Pancreas (tissue), 10 donors: ENCODE results near the gene SPHK2. TPM values are rescaled to one million over a fixed set of nuclear protein-coding genes. Genes with fewer than 3 reads are reported as not detected.

ENCODE experiments used
- ATAC-seq, 4 donors: fragments of 200-7000 bp; cut with Tn5 transposase; one replicate each; pipeline versions ENCODE4 v1.8.0 to v1.9.1; 2020; ENCODE audit warnings: mild to moderate bottlenecking in 4 of 4, moderate library complexity in 4 of 4
- DNase-seq, 6 donors: peaks; one replicate each; pipeline ENCODE4 v3.0.0-alpha.2; 2020
- FAIRE-seq: peaks from 2 replicates; lab custom pipeline; 2012; peaks lifted over from hg19 to GRCh38; lab: Jason Lieb, UNC
- H3K27ac ChIP-seq, 4 donors: fragments of 200-600 bp; sonication (generic); 1 replicate in 3 of 4; 2 replicates in 1 of 4; pipeline versions ENCODE4 v1.5.0 to v1.8.0; 2020
- H3K27me3 ChIP-seq, 4 donors: fragments of 200-600 bp; one replicate each; pipeline ENCODE4 v1.8.0; 2021
- H3K36me3 ChIP-seq, 3 donors: fragments of 200-600 bp; sonication (generic) in 1 of 3; one replicate each; pipeline versions ENCODE4 v1.5.0 to v1.8.0; 2020 to 2021
- H3K4me1 ChIP-seq, 3 donors: fragments of 200-600 bp; one replicate each; pipeline ENCODE4 v1.8.0; 2021
- H3K4me3 ChIP-seq, 4 donors: fragments of 200-600 bp; sonication (generic) in 2 of 4; one replicate each; pipeline versions ENCODE4 v1.5.0 to v1.8.0; 2020 to 2021
- H3K9me3 ChIP-seq, 4 donors: fragments of 200-600 bp; one replicate each; pipeline ENCODE4 v1.8.0; 2021
- WGBS, 2 donors: extraction: QIAGEN DNeasy Blood & Tissue Kit; methylation state at CpG; one replicate each; pipeline ENCODE4 v1.1.7; 2013; 5-methylcytosine and 5-hydroxymethylcytosine counted together
- intact Hi-C, 3 donors: fragments of 100-400 bp; cut with DNase I; formaldehyde crosslinking; loops; one replicate each; pipeline versions ENCODE4 v1.11.1 to v1.14.2; 2022
- polyA plus RNA-seq, 2 donors: library from polyadenylated mRNA; stranded (reverse); fragments of 200-250 nt; gene quantifications; one replicate each; pipeline ENCODE4 v1.2.3, GENCODE V29; 2013
- total RNA-seq, 6 donors: library from RNA; stranded (reverse); fragmentation: NEBNext Ultra II Directional in 4 of 6; extraction: Animal tissue kit (Norgen Biotek cat#: 25700) in 4 of 6; gene quantifications; one replicate each; pipeline versions ENCODE4 v1.2.1 to v1.2.4, GENCODE V29; 2021 to 2023
- TF ChIP-seq, protein P1 (sequence below), 4 donors: fragments of 200-600 bp; sonication (generic) in 3 of 4; IDR thresholded peaks; one replicate each; pipeline versions ENCODE4 v1.5.0 to v1.8.0; 2021; ENCODE audit warnings: antibody characterized with exemption in 4 of 4
- donor health status: healthy with polysubstance abuse.
- donor health status: DM: no; HTN: no; CAD: no; lungs with moderate emphysema.
- donor health status: DM: no; HTN: no; CAD: no.
- donor health status: control.
- donor health status: control.
- donor health status: Bipolar disorder and iron deficiency.
- donor health status: DM: yes; HTN: yes; CAD: no.
- donor health status: DM: no; HTN: no; CAD: no.
- donor health status: DM: no; HTN: no; CAD: no.
- donor health status: DM: yes; HTN: yes; CAD: no.

SPHK2 gene
- total and polyA plus RNA-seq, 8 donors = 4.3 to 24.0 (median 7.5) TPM

DNA sequence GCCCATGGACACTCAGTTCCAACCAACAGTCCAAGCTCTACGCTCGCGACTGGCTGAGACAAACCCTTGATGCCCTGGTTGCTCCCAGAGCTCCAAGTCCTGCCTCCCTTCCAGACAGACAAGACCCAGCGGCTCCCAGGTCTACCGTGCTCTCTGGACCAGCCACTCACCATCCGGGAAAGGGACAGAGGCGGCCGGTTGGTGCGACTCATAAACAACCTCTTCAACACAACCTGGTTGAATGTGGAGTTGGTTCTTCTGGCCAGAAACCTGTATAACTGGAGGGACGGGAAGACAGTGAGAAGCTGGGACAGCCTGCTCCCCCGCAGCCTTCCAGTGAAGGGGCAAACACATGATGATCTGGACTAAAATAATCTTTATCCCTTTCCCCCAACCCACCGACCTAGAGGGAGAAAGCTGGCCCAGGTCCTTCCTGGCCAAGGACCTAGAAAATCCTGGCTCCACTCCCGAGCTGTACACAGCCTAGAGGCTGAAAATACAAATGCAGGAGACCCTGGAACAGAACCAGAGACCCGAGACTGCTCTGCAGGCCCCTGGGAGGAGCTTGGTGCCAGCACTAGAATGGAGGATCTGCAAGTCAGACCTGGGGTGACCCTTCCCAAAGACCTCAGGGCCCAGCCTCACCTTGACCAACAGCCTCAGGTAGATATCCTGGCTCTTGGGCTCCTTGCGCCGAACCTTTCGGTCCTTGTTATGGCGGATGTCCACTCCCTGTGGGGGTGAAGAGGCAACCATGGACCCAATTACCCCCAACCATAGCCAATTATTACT lies 2.0 kb upstream of the SPHK2 start:
- WGBS, 2 donors = 38 to 45% methylated on average over 18 of the region's 18 CpGs
- H3K36me3 ChIP-seq = peaks cover 0 to 24% (median 22%) of the 10 kb centered on the region in 3 donors
- peak in 4 of 6 donors; percentile 35 to 60 (median 48) for DNase-seq
- no peak for FAIRE-seq
- TF ChIP-seq, protein P1, sequence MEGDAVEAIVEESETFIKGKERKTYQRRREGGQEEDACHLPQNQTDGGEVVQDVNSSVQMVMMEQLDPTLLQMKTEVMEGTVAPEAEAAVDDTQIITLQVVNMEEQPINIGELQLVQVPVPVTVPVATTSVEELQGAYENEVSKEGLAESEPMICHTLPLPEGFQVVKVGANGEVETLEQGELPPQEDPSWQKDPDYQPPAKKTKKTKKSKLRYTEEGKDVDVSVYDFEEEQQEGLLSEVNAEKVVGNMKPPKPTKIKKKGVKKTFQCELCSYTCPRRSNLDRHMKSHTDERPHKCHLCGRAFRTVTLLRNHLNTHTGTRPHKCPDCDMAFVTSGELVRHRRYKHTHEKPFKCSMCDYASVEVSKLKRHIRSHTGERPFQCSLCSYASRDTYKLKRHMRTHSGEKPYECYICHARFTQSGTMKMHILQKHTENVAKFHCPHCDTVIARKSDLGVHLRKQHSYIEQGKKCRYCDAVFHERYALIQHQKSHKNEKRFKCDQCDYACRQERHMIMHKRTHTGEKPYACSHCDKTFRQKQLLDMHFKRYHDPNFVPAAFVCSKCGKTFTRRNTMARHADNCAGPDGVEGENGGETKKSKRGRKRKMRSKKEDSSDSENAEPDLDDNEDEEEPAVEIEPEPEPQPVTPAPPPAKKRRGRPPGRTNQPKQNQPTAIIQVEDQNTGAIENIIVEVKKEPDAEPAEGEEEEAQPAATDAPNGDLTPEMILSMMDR (IDR thresholded peaks at IDR 0.05) = no peak
- peaks cover 8 to 22% (median 12%) of the 10 kb centered on the region in 3 donors for H3K4me1 ChIP-seq
- H3K4me3 ChIP-seq = peak overlapping the region; percentile 63 to 93 (median 76)
- H3K27me3 ChIP-seq = no peaks in the 10 kb centered on the region
- H3K27ac ChIP-seq = no peak overlapping the region
- ATAC-seq = no peak
- intact Hi-C loops = no loop called here
- no peaks in the 10 kb centered on the region for H3K9me3 ChIP-seq

DNA sequence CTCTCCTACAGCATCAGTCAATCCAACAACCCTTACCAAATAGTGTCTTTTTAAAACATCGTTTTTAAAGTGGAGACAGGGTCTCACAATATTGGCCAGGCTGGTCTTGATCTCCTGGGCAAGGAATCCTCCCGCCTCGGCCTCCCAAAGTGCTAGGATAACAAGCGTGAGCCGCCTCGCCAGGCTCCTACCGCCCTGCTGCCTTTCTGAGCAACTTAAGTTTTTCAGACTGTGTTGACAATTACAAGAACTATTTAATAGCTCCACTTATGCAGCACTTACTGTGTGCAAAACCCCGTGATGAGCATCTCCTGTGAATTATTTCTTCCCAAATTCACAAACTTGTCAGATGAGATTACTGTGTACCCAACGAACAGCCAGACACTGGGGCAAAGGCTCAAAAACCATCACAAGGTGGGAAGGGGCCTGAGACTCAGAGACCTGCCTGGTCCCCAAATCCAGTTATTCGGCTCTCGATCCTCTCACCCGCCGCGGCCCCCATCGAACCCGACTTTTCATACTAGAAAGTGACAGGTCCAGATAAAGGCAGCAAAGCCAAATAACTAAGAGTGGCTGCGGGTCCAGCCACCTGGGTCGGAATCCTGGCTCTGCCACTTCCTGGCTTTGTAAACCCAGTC lies 909 bp upstream of the SPHK2 start:
- H3K9me3 ChIP-seq = no peaks in the 10 kb centered on the region
- TF ChIP-seq, protein P1 (IDR thresholded peaks at IDR 0.05) = no peak
- ATAC-seq = no peak
- 1% methylated on average over 18 of the region's 18 CpGs for WGBS, 2 donors
- H3K36me3 ChIP-seq = peaks cover 0 to 24% (median 22%) of the 10 kb centered on the region in 3 donors
- H3K27me3 ChIP-seq = no peaks in the 10 kb centered on the region
- FAIRE-seq = no peak
- H3K4me3 ChIP-seq = peak overlapping the region; percentile 63 to 93 (median 76)
- DNase-seq = peak in 4 of 6 donors; percentile 8 to 78 (median 62)
- intact Hi-C loops = no loop called here
- peak overlapping the region; percentile 56 to 89 (median 80) for H3K27ac ChIP-seq
- peaks cover 8 to 27% (median 12%) of the 10 kb centered on the region in 3 donors for H3K4me1 ChIP-seq

DNA sequence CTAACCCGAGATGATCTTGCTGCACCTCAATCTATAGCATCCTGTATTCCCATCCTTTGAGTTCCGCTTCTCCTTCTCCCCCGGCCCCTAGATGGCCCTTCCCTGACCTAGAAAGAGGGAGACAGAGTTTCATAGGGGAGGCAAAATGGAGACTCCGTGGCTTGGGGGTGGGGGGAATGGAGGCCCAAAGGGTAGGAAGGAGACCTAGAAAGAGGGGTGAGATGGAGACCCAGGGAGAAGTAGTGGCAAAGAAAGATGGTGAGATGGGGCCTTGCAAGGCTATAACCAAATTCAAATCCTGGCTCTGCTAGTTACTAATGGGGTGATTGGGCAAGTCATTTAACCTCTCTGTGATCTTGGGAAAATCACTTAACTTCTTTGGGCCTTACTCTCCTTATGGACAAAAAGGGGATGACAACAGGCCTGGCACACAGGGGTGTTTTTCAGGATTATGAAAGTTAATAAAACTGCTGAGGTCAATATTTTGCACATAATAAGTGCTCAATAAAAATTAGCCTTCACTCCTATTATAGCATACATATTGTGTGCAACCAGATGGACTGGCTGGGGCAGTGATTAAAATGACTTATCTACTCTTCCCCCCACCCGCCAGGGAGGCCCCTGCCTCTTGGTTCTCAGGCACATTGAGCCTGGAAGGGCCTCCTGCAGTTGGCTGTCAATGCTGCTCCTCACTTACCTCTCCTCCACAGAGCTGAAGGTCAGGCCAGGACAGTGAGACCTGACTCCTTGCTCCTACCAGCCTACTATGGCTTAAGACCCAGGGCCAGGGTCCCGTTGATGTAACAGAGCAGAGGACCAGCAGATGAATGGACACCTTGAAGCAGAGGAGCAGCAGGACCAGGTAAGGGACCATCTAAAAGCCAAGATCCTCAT lies 633 bp downstream of the SPHK2 start:
- peaks cover 0 to 24% (median 20%) of the 10 kb centered on the region in 3 donors for H3K36me3 ChIP-seq
- ATAC-seq (no peak), DNase-seq (peak in 2 of 6 donors; percentile 34 to 36), FAIRE-seq (no peak)
- no peaks in the 10 kb centered on the region for H3K9me3 ChIP-seq
- WGBS, 2 donors = 26 to 30% methylated on average over 6 of the region's 6 CpGs
- TF ChIP-seq, protein P1 (IDR thresholded peaks at IDR 0.05) = no peak
- H3K4me1 ChIP-seq = peaks cover 8 to 31% (median 12%) of the 10 kb centered on the region in 3 donors
- H3K27ac ChIP-seq = peak overlapping the region; percentile 73 to 89 (median 80)
- intact Hi-C loops = no loop called here
- H3K4me3 ChIP-seq = peak overlapping the region; percentile 13 to 68 (median 50)
- H3K27me3 ChIP-seq = no peaks in the 10 kb centered on the region

DNA sequence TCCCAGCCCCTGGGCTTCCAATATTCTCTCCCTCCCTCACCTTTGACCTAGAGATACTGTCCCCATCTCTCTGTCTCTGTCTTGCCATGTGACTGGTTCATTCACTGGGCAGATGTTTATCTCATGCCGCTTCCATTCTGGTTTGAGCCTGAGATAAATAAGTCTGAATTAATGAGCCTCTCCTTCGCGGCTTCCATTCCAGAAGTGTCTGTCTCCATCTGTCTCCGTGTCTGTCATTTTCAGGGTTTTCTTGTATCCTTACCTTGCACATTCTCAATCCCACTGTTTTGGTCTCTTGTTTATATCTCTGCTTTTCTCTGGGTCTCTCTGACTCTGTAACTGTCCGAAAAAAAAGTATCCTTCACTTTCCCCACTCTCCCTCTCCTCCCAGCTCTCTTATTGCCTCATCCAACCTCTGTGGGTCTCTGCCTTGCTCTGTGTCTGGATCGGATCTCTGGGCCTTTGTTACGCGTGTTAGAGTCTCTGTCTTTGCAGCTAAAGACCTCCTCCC lies 4.3 kb downstream of the SPHK2 start:
- H3K27me3 ChIP-seq = no peaks in the 10 kb centered on the region
- peak overlapping the region; percentile 20 to 69 (median 40) for H3K27ac ChIP-seq
- peak overlapping the region in 2 of 4 donors; percentile 30 to 51 for H3K4me3 ChIP-seq
- no peak for FAIRE-seq
- H3K36me3 ChIP-seq = no peaks in the 10 kb centered on the region
- peaks cover 0 to 17% (median 0%) of the 10 kb centered on the region in 3 donors for H3K4me1 ChIP-seq
- H3K9me3 ChIP-seq = no peaks in the 10 kb centered on the region
- intact Hi-C loops = no loop called here
- DNase-seq = no peak
- TF ChIP-seq, protein P1 (IDR thresholded peaks at IDR 0.05) = no peak
- WGBS, 2 donors = 27 to 28% methylated on average over 8 of the region's 8 CpGs
- no peak for ATAC-seq
